GM10266 (cell line): ENCODE data around the gene RBM4B.

ENCODE experiments used
- DNase-seq: peaks from one replicate; pipeline ENCODE4 v3.0.0; 2012; ENCODE audit errors: extremely low spot score
- CTCF ChIP-seq: IDR thresholded peaks from 2 replicates; pipeline ENCODE4 v1.5.1; 2012; ENCODE audit warnings: mild to moderate bottlenecking, low read depth; ENCODE audit not compliant: control insufficient read depth, insufficient read depth; ENCODE audit errors: missing control alignments

Gene RBM4B

GRCh38 chr11:66676282-66676919 is 1.3 kb downstream of the RBM4B start:
- DNase-seq, result no peak
- no peak for TF ChIP-seq CTCF

- DNase-seq, result no peak
- no peak for TF ChIP-seq CTCF
Observed at GRCh38 chr11:66674964-66675602, 2.6 kb downstream of the RBM4B start.

- TF ChIP-seq CTCF, result no peak
- no peak for DNase-seq
Observed at GRCh38 chr11:66670816-66671215, 6.9 kb downstream of the RBM4B start.

GRCh38 chr11:66665369-66665768 is 12.3 kb downstream of the RBM4B start:
- no peak for DNase-seq
- no peak for TF ChIP-seq CTCF

- TF ChIP-seq CTCF, result no peak
- no peak for DNase-seq
Observed at GRCh38 chr11:66663741-66664296, 13.9 kb downstream of the RBM4B start.

- no peak for TF ChIP-seq CTCF
- DNase-seq, result no peak
Observed at GRCh38 chr11:66659763-66660162, 17.9 kb downstream of the RBM4B start.

GRCh38 chr11:66653123-66653522 is 24.6 kb downstream of the RBM4B start:
- TF ChIP-seq CTCF, result no peak
- no peak for DNase-seq
